A549 (cell line): ENCODE measurements around the gene MLANA. TPM values are rescaled to one million over a fixed set of nuclear protein-coding genes. Genes with fewer than 3 reads are reported as not detected.

Experiments
- ATAC-seq, 2 experiments: fragments of 200-7000 bp in 1 of 2; fragments of >200 bp in 1 of 2; cut with Nextera tagmentation in 1 of 2; cut with Tn5 transposase in 1 of 2; 3 replicates each; pipeline versions ENCODE4 v1.8.0 to v1.9.1; 2018 to 2020; ENCODE audit warnings: mild to moderate bottlenecking in 1 of 2, moderate library complexity in 1 of 2
- CTCF ChIA-PET: fragments of 300-600 bp; sonication (Branson Sonifier 250); formaldehyde crosslinking; extraction: SDS; loops from one replicate; lab custom pipeline; 2021; ENCODE audit warnings: antibody characterized with exemption, inconsistent platforms; lab: Yijun Ruan, JAX
- POLR2A ChIA-PET: fragments of 350-600 bp; formaldehyde crosslinking; extraction: SDS; loops from one replicate; lab custom pipeline; 2021; ENCODE audit warnings: antibody characterized with exemption, inconsistent platforms; lab: Yijun Ruan, JAX
- DNase-seq, 2 experiments: peaks; one replicate each; pipeline versions ENCODE4 v3.0.0 to v3.0.0-alpha.2; 2011 to 2016; ENCODE audit warnings: low read depth in 1 of 2, low spot score in 1 of 2
- FAIRE-seq: peaks from 2 replicates; lab custom pipeline; 2011; peaks lifted over from hg19 to GRCh38; lab: Jason Lieb, UNC
- H3K27ac ChIP-seq, 2 experiments: fragments of >200 bp; sonication (Bioruptor Twin); formaldehyde crosslinking; 3 replicates each; pipeline ENCODE4 v1.5.1; 2016 to 2017
- H3K4me1 ChIP-seq: fragments of >200 bp; sonication (Bioruptor Twin); formaldehyde crosslinking; 3 replicates; pipeline ENCODE4 v1.6.1; 2016
- H3K4me2 ChIP-seq: fragments of >200 bp; sonication (Bioruptor Twin); formaldehyde crosslinking; 3 replicates; pipeline ENCODE4 v1.6.1; 2016
- H3K4me3 ChIP-seq: fragments of >200 bp; sonication (Bioruptor Twin); formaldehyde crosslinking; 3 replicates; pipeline ENCODE4 v1.5.1; 2016
- H3K9me3 ChIP-seq: fragments of >200 bp; sonication (Bioruptor Twin); formaldehyde crosslinking; 3 replicates; pipeline ENCODE4 v1.6.1; 2016
- ATOH8 ChIP-seq: fragments of 250-450 bp; sonication (Bioruptor Pico); IDR thresholded peaks from 2 replicates; pipeline ENCODE4 v1.5.0; 2020; ENCODE audit warnings: low read depth, mild to moderate bottlenecking, moderate library complexity
- CBX8 ChIP-seq: fragments of 200-600 bp; sonication (generic); IDR thresholded peaks from 2 replicates; pipeline ENCODE4 v1.6.1; 2016
- CHD2 ChIP-seq: fragments of 150-350 bp; IDR thresholded peaks from 2 replicates; pipeline ENCODE4 v1.6.1; 2014; ENCODE audit warnings: low read length; ENCODE audit not compliant: partially characterized antibody
- EHF ChIP-seq: fragments of 250-450 bp; sonication (Bioruptor Pico); IDR thresholded peaks from 2 replicates; pipeline ENCODE4 v1.5.0; 2020; ENCODE audit warnings: mild to moderate bottlenecking
- EHMT2 ChIP-seq: fragments of 200-600 bp; sonication (generic); IDR thresholded peaks from 2 replicates; pipeline ENCODE4 v1.6.1; 2016; ENCODE audit warnings: antibody characterized with exemption, low read depth, mild to moderate bottlenecking, moderate library complexity
- FOSL2 ChIP-seq, 2 experiments: fragments of 450-650 bp in 1 of 2; fragments of >200 bp in 1 of 2; sonication (Bioruptor Twin) in 1 of 2; formaldehyde crosslinking; IDR thresholded peaks; 2 replicates each; pipeline versions ENCODE4 v1.5.0 to v1.6.1; 2016 to 2020; ENCODE audit warnings: mild to moderate bottlenecking in 1 of 2, moderate library complexity in 1 of 2
- GATA3 ChIP-seq: IDR thresholded peaks from 2 replicates; pipeline ENCODE4 v1.6.1; 2012; ENCODE audit warnings: borderline replicate concordance
- HDAC2 ChIP-seq: fragments of 200-600 bp; sonication (generic); IDR thresholded peaks from 2 replicates; pipeline ENCODE4 v1.6.1; 2016
- HEYL ChIP-seq: fragments of 250-450 bp; sonication (Bioruptor Pico); IDR thresholded peaks from 2 replicates; pipeline ENCODE4 v1.8.0; 2021; ENCODE audit warnings: mild to moderate bottlenecking, moderate library complexity
- HMGXB4 ChIP-seq: fragments of 250-450 bp; sonication (Bioruptor Pico); IDR thresholded peaks from 2 replicates; pipeline ENCODE4 v1.5.0; 2021; ENCODE audit warnings: mild to moderate bottlenecking, moderate library complexity, borderline replicate concordance
- MAX ChIP-seq: IDR thresholded peaks from 2 replicates; pipeline ENCODE4 v1.6.1; 2012
- MYC ChIP-seq: IDR thresholded peaks from 2 replicates; pipeline ENCODE4 v1.6.1; 2012; ENCODE audit warnings: mild to moderate bottlenecking, inconsistent platforms, low read length, improper control_type of control experiment, borderline replicate concordance
- RCOR1 ChIP-seq: fragments of 150-350 bp; IDR thresholded peaks from 2 replicates; pipeline ENCODE4 v1.6.1; 2014; ENCODE audit warnings: antibody characterized with exemption, low read length, low read depth
- REST ChIP-seq: fragments of 200-600 bp; sonication (generic); IDR thresholded peaks from 2 replicates; pipeline ENCODE4 v1.6.1; 2016; ENCODE audit warnings: antibody characterized with exemption, mild to moderate bottlenecking, moderate library complexity
- RFX5 ChIP-seq: fragments of 450-650 bp; IDR thresholded peaks from 2 replicates; pipeline ENCODE4 v1.7.1; 2014; ENCODE audit warnings: antibody characterized with exemption, mild to moderate bottlenecking, moderate library complexity
- RNF2 ChIP-seq: fragments of 200-600 bp; sonication (generic); IDR thresholded peaks from 2 replicates; pipeline ENCODE4 v1.6.1; 2016; ENCODE audit warnings: low read depth, mild to moderate bottlenecking, antibody characterized with exemption, moderate library complexity, borderline replicate concordance
- TFCP2L1 ChIP-seq: fragments of 250-450 bp; sonication (Bioruptor Pico); IDR thresholded peaks from 2 replicates; pipeline ENCODE4 v1.5.0; 2021; ENCODE audit warnings: mild to moderate bottlenecking
- TP53 ChIP-seq: fragments of 250-450 bp; sonication (Bioruptor Pico); IDR thresholded peaks from 2 replicates; pipeline ENCODE4 v1.5.0; 2021; ENCODE audit warnings: mild to moderate bottlenecking, moderate library complexity
- USF2 ChIP-seq: fragments of 450-650 bp; IDR thresholded peaks from 2 replicates; pipeline ENCODE4 v1.6.1; 2014; ENCODE audit warnings: antibody characterized with exemption
- ZSCAN20 ChIP-seq: fragments of 250-450 bp; sonication (Bioruptor Pico); IDR thresholded peaks from 2 replicates; pipeline ENCODE4 v1.8.0; 2022; ENCODE audit warnings: mild to moderate bottlenecking, moderate library complexity
- WGBS: methylation state at CpG from one replicate; pipeline ENCODE4 v1.1.6; 2017; ENCODE audit errors: missing lambda C conversion rate; 5-methylcytosine and 5-hydroxymethylcytosine counted together
- polyA plus RNA-seq, 4 experiments: library from polyadenylated mRNA; depleted of rRNA in 3 of 4; stranded (reverse); fragments of >200 nt; fragmentation: RNase III in 1 of 4; extraction: RNeasy Plus Mini Kit Qiagen cat#74134 plus additional on column Dnase treatment in 1 of 4; gene quantifications; 2 replicates in 3 of 4; 3 replicates in 1 of 4; pipeline ENCODE4 v1.2.3, GENCODE V29; 2011 to 2017

MLANA gene
- polyA plus RNA-seq, 2 of the 4 experiments (the other 2 are of a cell fraction): not detected

GRCh38 chr9:5854063-5854790, 36.5 kb upstream of the MLANA start:
- no peak for DNase-seq
- no peak overlapping the region for H3K4me2 ChIP-seq
- no peak overlapping the region for H3K4me3 ChIP-seq
- no peaks in the 10 kb centered on the region for H3K9me3 ChIP-seq
- ATAC-seq: no peak
- ChIA-PET POLR2A (no interaction called here), CTCF (interaction anchor here (1.4 to 2.3 kb wide), 3 partner anchors 19 to 31 kb away, joined by 4 to 15 read pairs (median 8); partner anchors contain the start of gene ERMP1)
- H3K27ac ChIP-seq: no peak overlapping the region
- peaks cover 9% of the 10 kb centered on the region; the same call in 1 of the 3 replicates for H3K4me1 ChIP-seq
- no peak for FAIRE-seq
- WGBS: 93% methylated on average over 4 of the region's 4 CpGs
- TF ChIP-seq HEYL (CRISPR knock-in tag) (no peak), ATOH8 (CRISPR knock-in tag) (no peak), HMGXB4 (CRISPR knock-in tag) (no peak), CBX8 (no peak), TP53 (no peak), ZSCAN20 (CRISPR knock-in tag) (no peak), RFX5 (no peak), EHF (no peak), MYC (no peak), TFCP2L1 (no peak), MAX (no peak), HDAC2 (no peak), GATA3 (no peak), EHMT2 (no peak), RNF2 (no peak), REST (no peak), CHD2 (no peak), USF2 (no peak), RCOR1 (no peak), FOSL2 (IDR thresholded peaks at IDR 0.05) (no peak), FOSL2 (CRISPR knock-in tag; IDR thresholded peaks at IDR 0.05) (no peak)
- TF ChIP-seq, all 56 proteins: peak for 0
